GM04504 (cell line): Measurements from ENCODE around the gene HMCN2.

Experiments
- DNase-seq: peaks from one replicate; pipeline ENCODE4 v3.0.0-alpha.2; 2012; ENCODE audit warnings: low read depth

Gene HMCN2

GRCh38 chr9:130348881-130349280 is 83.3 kb downstream of the HMCN2 start:
- DNase-seq = no peak

GRCh38 chr9:130349398-130349797 is 83.8 kb downstream of the HMCN2 start:
- no peak for DNase-seq

- DNase-seq = no peak
Measured at GRCh38 chr9:130351343-130351742, 85.8 kb downstream of the HMCN2 start.

- DNase-seq = no peak
Measured at GRCh38 chr9:130352081-130352480, 86.5 kb downstream of the HMCN2 start.

- DNase-seq = no peak
Measured at GRCh38 chr9:130352586-130353285, 87.2 kb downstream of the HMCN2 start.

- DNase-seq = no peak
Measured at GRCh38 chr9:130354378-130354777, 88.8 kb downstream of the HMCN2 start.

GRCh38 chr9:130354806-130355205 is 89.2 kb downstream of the HMCN2 start:
- DNase-seq = no peak

GRCh38 chr9:130356033-130356432 is 90.5 kb downstream of the HMCN2 start:
- DNase-seq = no peak

- no peak for DNase-seq
Measured at GRCh38 chr9:130356877-130357584, 91.5 kb downstream of the HMCN2 start.

GRCh38 chr9:130358928-130359327 is 93.4 kb downstream of the HMCN2 start:
- no peak for DNase-seq

- DNase-seq = no peak
Measured at GRCh38 chr9:130359819-130360218, 94.3 kb downstream of the HMCN2 start.

GRCh38 chr9:130360672-130361071 is 95.1 kb downstream of the HMCN2 start:
- DNase-seq = no peak

- no peak for DNase-seq
Measured at GRCh38 chr9:130361873-130362362, 96.4 kb downstream of the HMCN2 start.

- DNase-seq = no peak
Measured at GRCh38 chr9:130362691-130363090, 97.1 kb downstream of the HMCN2 start.

GRCh38 chr9:130363755-130364404 is 98.3 kb downstream of the HMCN2 start:
- no peak for DNase-seq

GRCh38 chr9:130364619-130365322 is 99.2 kb downstream of the HMCN2 start:
- DNase-seq = no peak

GRCh38 chr9:130365323-130365721 is 99.8 kb downstream of the HMCN2 start:
- DNase-seq = no peak

- DNase-seq = no peak
Measured at GRCh38 chr9:130366072-130366471, 100.5 kb downstream of the HMCN2 start.

GRCh38 chr9:130366888-130367550 is 101.5 kb downstream of the HMCN2 start:
- DNase-seq = no peak

GRCh38 chr9:130368631-130369103 is 103.1 kb downstream of the HMCN2 start:
- no peak for DNase-seq

- no peak for DNase-seq
Measured at GRCh38 chr9:130370226-130370625, 104.7 kb downstream of the HMCN2 start.
